ENCODE data around the gene TBC1D8. TPM values are rescaled to one million over a fixed set of nuclear protein-coding genes. Genes with fewer than 3 reads are reported as not detected.
A peak's percentile ranks its signal among the peaks of the same experiment; 100 is the strongest.

Gene TBC1D8
- total and polyA plus RNA-seq, 2 of the 13 experiments (the other 11 are each of a cell fraction or from before 2014, with no cell fraction given) = 45.1 to 95.4 TPM

DNA sequence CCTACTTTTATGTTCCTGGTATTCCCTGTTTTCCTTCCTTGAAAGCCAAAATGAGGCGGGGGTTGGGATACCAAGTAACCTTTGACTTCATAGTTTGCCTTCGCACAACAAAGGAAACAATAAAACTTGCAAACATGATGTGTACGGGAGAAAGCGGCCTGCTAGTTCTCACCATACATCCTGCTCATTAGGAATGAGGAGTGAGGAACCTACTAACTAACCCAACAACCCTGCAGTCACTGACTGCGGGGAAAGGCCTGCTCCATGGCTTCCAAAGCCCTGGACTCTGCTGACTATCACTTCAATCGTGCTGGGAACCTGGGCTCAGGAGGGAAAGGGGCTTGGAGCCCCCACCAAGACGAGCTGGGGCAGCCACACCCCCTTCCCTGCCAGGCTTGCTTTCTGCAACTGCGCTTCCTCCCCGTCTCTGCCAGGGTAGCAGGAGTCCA, 124.9 kb downstream of the TBC1D8 start:
- in situ Hi-C loops (cut with HindIII; ENCODE audit: extremely low pct_ligation_motif_present, low pct_unique_long_range_greater_than_20kb) = no loop called here
- H3K4me1 ChIP-seq (ENCODE audit: insufficient read depth, low read length) = peaks cover 6% of the 10 kb centered on the region; the same call in 1 of the 2 replicates
- BruUV-seq (replicated peaks) = no TSS peak
- no peak for TF ChIP-seq ZNF75D (CRISPR knock-in tag; IDR thresholded peaks at IDR 0.05; ENCODE audit: borderline replicate concordance)
- no peak for TF ChIP-seq ATF7 (IDR thresholded peaks at IDR 0.05)
- TF ChIP-seq ATF7 (CRISPR knock-in tag; IDR thresholded peaks at IDR 0.05) = no peak
- TF ChIP-seq ZNF460 (CRISPR knock-in tag; IDR thresholded peaks at IDR 0.05; ENCODE audit: borderline replicate concordance) = no peak
- TF ChIP-seq SOX13 (IDR thresholded peaks at IDR 0.05) = no peak
- TF ChIP-seq SOX13 (CRISPR knock-in tag; conservative IDR thresholded peaks at IDR 0.05 in 1 of 2, IDR thresholded peaks at IDR 0.05 in 1 of 2) = peak in 1 of 2 experiments; percentile 27; a peak in 1 of 4 replicates
- TF ChIP-seq TEAD3 (CRISPR knock-in tag; optimal IDR thresholded peaks at IDR 0.05; ENCODE audit: borderline replicate concordance) = no peak
- 0 out of 2 replicates have a peak, but pooled peaks have one; percentile 55 for TF ChIP-seq BCL6 (CRISPR knock-in tag; IDR thresholded peaks at IDR 0.05)
- TF ChIP-seq, protein P1, sequence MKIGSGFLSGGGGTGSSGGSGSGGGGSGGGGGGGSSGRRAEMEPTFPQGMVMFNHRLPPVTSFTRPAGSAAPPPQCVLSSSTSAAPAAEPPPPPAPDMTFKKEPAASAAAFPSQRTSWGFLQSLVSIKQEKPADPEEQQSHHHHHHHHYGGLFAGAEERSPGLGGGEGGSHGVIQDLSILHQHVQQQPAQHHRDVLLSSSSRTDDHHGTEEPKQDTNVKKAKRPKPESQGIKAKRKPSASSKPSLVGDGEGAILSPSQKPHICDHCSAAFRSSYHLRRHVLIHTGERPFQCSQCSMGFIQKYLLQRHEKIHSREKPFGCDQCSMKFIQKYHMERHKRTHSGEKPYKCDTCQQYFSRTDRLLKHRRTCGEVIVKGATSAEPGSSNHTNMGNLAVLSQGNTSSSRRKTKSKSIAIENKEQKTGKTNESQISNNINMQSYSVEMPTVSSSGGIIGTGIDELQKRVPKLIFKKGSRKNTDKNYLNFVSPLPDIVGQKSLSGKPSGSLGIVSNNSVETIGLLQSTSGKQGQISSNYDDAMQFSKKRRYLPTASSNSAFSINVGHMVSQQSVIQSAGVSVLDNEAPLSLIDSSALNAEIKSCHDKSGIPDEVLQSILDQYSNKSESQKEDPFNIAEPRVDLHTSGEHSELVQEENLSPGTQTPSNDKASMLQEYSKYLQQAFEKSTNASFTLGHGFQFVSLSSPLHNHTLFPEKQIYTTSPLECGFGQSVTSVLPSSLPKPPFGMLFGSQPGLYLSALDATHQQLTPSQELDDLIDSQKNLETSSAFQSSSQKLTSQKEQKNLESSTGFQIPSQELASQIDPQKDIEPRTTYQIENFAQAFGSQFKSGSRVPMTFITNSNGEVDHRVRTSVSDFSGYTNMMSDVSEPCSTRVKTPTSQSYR (CRISPR knock-in tag; IDR thresholded peaks at IDR 0.05; ENCODE audit: borderline replicate concordance) = peak; percentile 40; the same call in 1 of the 2 replicates
- TF ChIP-seq MIER2 (CRISPR knock-in tag; IDR thresholded peaks at IDR 0.05) = no peak
- TF ChIP-seq ZNF580 (CRISPR knock-in tag; IDR thresholded peaks at IDR 0.05; ENCODE audit: borderline replicate concordance, low read depth) = no peak
- no peak for TF ChIP-seq ZFYVE20 (CRISPR knock-in tag; IDR thresholded peaks at IDR 0.05; ENCODE audit: borderline replicate concordance, low read depth)
- no peak for TF ChIP-seq IRX3 (CRISPR knock-in tag; IDR thresholded peaks at IDR 0.05; ENCODE audit: borderline replicate concordance, low read depth)
- no peak for TF ChIP-seq ZNF747 (CRISPR knock-in tag; IDR thresholded peaks at IDR 0.05; ENCODE audit: borderline replicate concordance)
- TF ChIP-seq ZNF530 (CRISPR knock-in tag; IDR thresholded peaks at IDR 0.05; ENCODE audit: low read depth) = no peak
- no peak for TF ChIP-seq U2AF1 (optimal IDR thresholded peaks at IDR 0.05; ENCODE audit: low read depth, low read length)
- TF ChIP-seq, protein P2, sequence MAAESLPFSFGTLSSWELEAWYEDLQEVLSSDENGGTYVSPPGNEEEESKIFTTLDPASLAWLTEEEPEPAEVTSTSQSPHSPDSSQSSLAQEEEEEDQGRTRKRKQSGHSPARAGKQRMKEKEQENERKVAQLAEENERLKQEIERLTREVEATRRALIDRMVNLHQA (CRISPR knock-in tag; IDR thresholded peaks at IDR 0.05) = no peak
- no peak for TF ChIP-seq ZBTB33 (CRISPR knock-in tag; IDR thresholded peaks at IDR 0.05)
- no peak for TF ChIP-seq ZNF329 (CRISPR knock-in tag; IDR thresholded peaks at IDR 0.05; ENCODE audit: low read depth)
- TF ChIP-seq RBM22 (optimal IDR thresholded peaks at IDR 0.05; ENCODE audit: low read length) = peak; percentile 89
- TF ChIP-seq ZNF709 (CRISPR knock-in tag; IDR thresholded peaks at IDR 0.05) = no peak

More for the DNA sequence above, 124.9 kb downstream of the TBC1D8 start:
- DNase-seq (ENCODE audit: low spot score) (no peak), FAIRE-seq (no peak), ATAC-seq (no peak)
- intact Hi-C loops (cut with micrococcal nuclease; ENCODE audit: unreplicated experiment) = loop anchor here (1.0 to 10.0 kb wide), 2 partner anchors 48 to 459 kb away; no protein-coding TSS in a partner anchor
- Histone ChIP-seq H3K36me3 (replicated peaks in 1 of 2; ENCODE audit: control insufficient read depth in 1 of 2, insufficient read depth in 2 of 2, low read length in 2 of 2) (peaks cover 35 to 78% of the 10 kb centered on the region in 2 experiments), H3K79me2 (ENCODE audit: insufficient read depth, low read length) (no peaks in the 10 kb centered on the region), H2AFZ (ENCODE audit: low read length) (no peak overlapping the region), H3K4me2 (ENCODE audit: low read depth, low read length) (no peak overlapping the region), H3K4me3 (replicated peaks in 1 of 3; ENCODE audit: insufficient read depth in 1 of 3, low read depth in 2 of 3, low read length in 3 of 3) (no peak overlapping the region), H3K27ac (ENCODE audit: extremely low read length, insufficient read depth, low read length) (no peak overlapping the region), H3K9ac (ENCODE audit: insufficient read depth, low read depth, low read length) (no peak overlapping the region), H3K27me3 (ENCODE audit: control insufficient read depth in 1 of 2, insufficient read depth in 2 of 2, low read length in 2 of 2) (no peaks in the 10 kb centered on the region), H4K20me1 (ENCODE audit: insufficient read depth, low read length) (no peaks in the 10 kb centered on the region), H3K9me3 (ENCODE audit: low read length) (no peaks in the 10 kb centered on the region)
- ChIA-PET CTCF (ENCODE audit: low intra/inter-chr PET ratio, low total read pairs) (no interaction called here), POLR2A (interaction anchor here (1.2 kb wide), 1 partner anchor 124 kb away, joined by 4 read pairs; no protein-coding TSS in a partner anchor)
- WGBS (ENCODE audit: low lambda C conversion rate) = 87% methylated on average over 9 of the region's 9 CpGs

Data from HepG2 (cell line).